Psoas muscle (tissue), 8 donors: Measurements from ENCODE around the gene CFB. TPM values are rescaled to one million over a fixed set of nuclear protein-coding genes. Genes with fewer than 3 reads are reported as not detected.

Source experiments
- ATAC-seq, 4 donors: fragments of 200-7000 bp; cut with Tn5 transposase; one replicate each; pipeline ENCODE4 v1.9.1; 2020; ENCODE audit warnings: moderate library complexity in 3 of 4, mild to moderate bottlenecking in 2 of 4
- DNase-seq, 2 donors: peaks; one replicate each; pipeline ENCODE4 v3.0.0-alpha.2; 2020
- H3K27ac ChIP-seq: fragments of 200-600 bp; one replicate; pipeline ENCODE4 v1.8.0; 2022
- H3K27me3 ChIP-seq, 3 donors: fragments of 200-600 bp in 1 of 3; one replicate each; pipeline versions ENCODE4 v1.6.1 to v1.8.0; 2013 to 2022; ENCODE audit warnings: low read length in 2 of 3, mild to moderate bottlenecking in 2 of 3, moderate library complexity in 1 of 3; ENCODE audit not compliant: insufficient read depth in 3 of 3
- H3K36me3 ChIP-seq, 2 donors: fragments of 200-600 bp in 1 of 2; one replicate each; pipeline versions ENCODE4 v1.6.1 to v1.8.0; 2013 to 2022; ENCODE audit warnings: low read depth in 1 of 2, mild to moderate bottlenecking in 1 of 2, moderate library complexity in 1 of 2; ENCODE audit not compliant: insufficient read depth in 1 of 2
- H3K4me1 ChIP-seq: fragments of 200-600 bp; one replicate; pipeline ENCODE4 v1.8.0; 2022
- H3K4me3 ChIP-seq: fragments of 200-600 bp; one replicate; pipeline ENCODE4 v1.8.0; 2022; ENCODE audit warnings: mild to moderate bottlenecking
- H3K9me3 ChIP-seq: fragments of 200-600 bp; one replicate; pipeline ENCODE4 v1.8.0; 2022
- CTCF ChIP-seq: fragments of 200-600 bp; IDR thresholded peaks from one replicate; pipeline ENCODE4 v1.8.0; 2022; ENCODE audit warnings: antibody characterized with exemption
- WGBS, 3 donors: extraction: QIAGEN DNeasy Blood & Tissue Kit; methylation state at CpG; one replicate each; pipeline versions ENCODE4 v1.1.6 to v1.1.7; 2013; 5-methylcytosine and 5-hydroxymethylcytosine counted together
- intact Hi-C, 2 donors: fragments of 100-400 bp; cut with DNase I; formaldehyde crosslinking; loops; one replicate each; pipeline versions ENCODE4 v1.11.0 to v1.14.2; 2022
- polyA plus RNA-seq, 3 donors: library from polyadenylated mRNA; stranded (reverse); fragments of 200-250 nt; gene quantifications; one replicate each; pipeline ENCODE4 v1.2.3, GENCODE V29; 2013
- total RNA-seq, 4 donors: library from RNA; stranded (reverse); fragmentation: NEBNext Ultra II Directional in 2 of 4; extraction: Animal tissue kit (Norgen Biotek cat#: 25700) in 2 of 4; gene quantifications; one replicate each; pipeline versions ENCODE4 v1.2.1 to v1.2.4, GENCODE V29; 2021 to 2023
- donor health status: healthy with polysubstance abuse.
- donor health status: DM: no; HTN: no; CAD: no; lungs with moderate emphysema.
- donor health status: Bipolar disorder and iron deficiency.
- donor health status: healthy.
- donor health status: DM: yes; HTN: yes; CAD: no.
- donor health status: DM: no; HTN: no; CAD: no.
- donor health status: DM: no; HTN: no; CAD: no.
- donor health status: DM: yes; HTN: yes; CAD: no.

Gene CFB
- total and polyA plus RNA-seq, 7 donors: 1.6 to 5.8 (median 2.5) TPM

- H3K9me3 ChIP-seq: no peaks in the 10 kb centered on the region
- WGBS, 3 donors: 79 to 86% (median 80%) methylated on average over 6 of the region's 6 CpGs
- H3K4me3 ChIP-seq: no peak overlapping the region
- no peak for TF ChIP-seq CTCF
- no peaks in the 10 kb centered on the region for H3K4me1 ChIP-seq
- H3K27ac ChIP-seq: no peak overlapping the region
- intact Hi-C loops: no loop called here
- H3K27me3 ChIP-seq: peaks cover 0 to 3% (median 0%) of the 10 kb centered on the region in 3 donors
- DNase-seq (no peak), ATAC-seq (no peak)
- no peaks in the 10 kb centered on the region for H3K36me3 ChIP-seq
Observed at GRCh38 chr6:31919624-31920303, 26.1 kb upstream of the CFB start.

GRCh38 chr6:31920811-31921210 lies 25.1 kb upstream of the CFB start:
- intact Hi-C loops: no loop called here
- no peaks in the 10 kb centered on the region for H3K36me3 ChIP-seq
- no peak overlapping the region for H3K4me3 ChIP-seq
- no peaks in the 10 kb centered on the region for H3K9me3 ChIP-seq
- no peak for DNase-seq
- no peaks in the 10 kb centered on the region for H3K4me1 ChIP-seq
- no peak for ATAC-seq
- no peak overlapping the region for H3K27ac ChIP-seq
- peaks cover 0 to 2% (median 0%) of the 10 kb centered on the region in 3 donors for H3K27me3 ChIP-seq
- no peak for TF ChIP-seq CTCF
- WGBS, 3 donors: 76 to 80% (median 77%) methylated on average over 2 of the region's 2 CpGs

GRCh38 chr6:31922942-31923341 lies 23.0 kb upstream of the CFB start:
- no peak overlapping the region for H3K27ac ChIP-seq
- WGBS, 3 donors: 9 to 13% (median 12%) methylated on average over 5 of the region's 5 CpGs
- no peaks in the 10 kb centered on the region for H3K36me3 ChIP-seq
- DNase-seq (no peak), ATAC-seq (no peak)
- intact Hi-C loops: no loop called here
- no peaks in the 10 kb centered on the region for H3K4me1 ChIP-seq
- no peak for TF ChIP-seq CTCF
- no peaks in the 10 kb centered on the region for H3K27me3 ChIP-seq
- no peak overlapping the region for H3K4me3 ChIP-seq
- H3K9me3 ChIP-seq: no peaks in the 10 kb centered on the region

GRCh38 chr6:31927242-31927862 lies 18.5 kb upstream of the CFB start, which contains the start of gene C2:
TSS of gene C2 (plus strand) at chr6:31927717. CDS start at chr6:31927753, 36 bp downstream.
- no peak for DNase-seq

More at GRCh38 chr6:31927242-31927862, 18.5 kb upstream of the CFB start, which contains the start of gene C2:
- intact Hi-C loops: no loop called here
- Histone ChIP-seq H3K4me1 (no peaks in the 10 kb centered on the region), H3K27me3 (peaks cover 0 to 2% (median 0%) of the 10 kb centered on the region in 3 donors), H3K4me3 (peak within 1 kb of the TSS; percentile 28), H3K36me3 (no peaks in the 10 kb centered on the region), H3K27ac (no peak within 1 kb of the TSS), H3K9me3 (no peaks in the 10 kb centered on the region)
- no peak for ATAC-seq
- 51 to 56% (median 53%) methylated on average over 11 of the region's 11 CpGs for WGBS, 3 donors
- no peak for TF ChIP-seq CTCF
